HG03066 (cell line): ENCODE data around the gene WASF2.
"Not testable (repeated sequence)": the region's sequence is repeated elsewhere in the genome, so short reads cannot be mapped to it uniquely, and the experiment has no call there.

Source experiments
- ATAC-seq: cut with Tn5 transposase; IDR thresholded peaks from one replicate; pipeline ENCODE4 v1.9.1; 2021; ENCODE audit warnings: low read depth; ENCODE audit not compliant: unreplicated experiment

WASF2 gene, protein sequence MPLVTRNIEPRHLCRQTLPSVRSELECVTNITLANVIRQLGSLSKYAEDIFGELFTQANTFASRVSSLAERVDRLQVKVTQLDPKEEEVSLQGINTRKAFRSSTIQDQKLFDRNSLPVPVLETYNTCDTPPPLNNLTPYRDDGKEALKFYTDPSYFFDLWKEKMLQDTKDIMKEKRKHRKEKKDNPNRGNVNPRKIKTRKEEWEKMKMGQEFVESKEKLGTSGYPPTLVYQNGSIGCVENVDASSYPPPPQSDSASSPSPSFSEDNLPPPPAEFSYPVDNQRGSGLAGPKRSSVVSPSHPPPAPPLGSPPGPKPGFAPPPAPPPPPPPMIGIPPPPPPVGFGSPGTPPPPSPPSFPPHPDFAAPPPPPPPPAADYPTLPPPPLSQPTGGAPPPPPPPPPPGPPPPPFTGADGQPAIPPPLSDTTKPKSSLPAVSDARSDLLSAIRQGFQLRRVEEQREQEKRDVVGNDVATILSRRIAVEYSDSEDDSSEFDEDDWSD

DNA sequence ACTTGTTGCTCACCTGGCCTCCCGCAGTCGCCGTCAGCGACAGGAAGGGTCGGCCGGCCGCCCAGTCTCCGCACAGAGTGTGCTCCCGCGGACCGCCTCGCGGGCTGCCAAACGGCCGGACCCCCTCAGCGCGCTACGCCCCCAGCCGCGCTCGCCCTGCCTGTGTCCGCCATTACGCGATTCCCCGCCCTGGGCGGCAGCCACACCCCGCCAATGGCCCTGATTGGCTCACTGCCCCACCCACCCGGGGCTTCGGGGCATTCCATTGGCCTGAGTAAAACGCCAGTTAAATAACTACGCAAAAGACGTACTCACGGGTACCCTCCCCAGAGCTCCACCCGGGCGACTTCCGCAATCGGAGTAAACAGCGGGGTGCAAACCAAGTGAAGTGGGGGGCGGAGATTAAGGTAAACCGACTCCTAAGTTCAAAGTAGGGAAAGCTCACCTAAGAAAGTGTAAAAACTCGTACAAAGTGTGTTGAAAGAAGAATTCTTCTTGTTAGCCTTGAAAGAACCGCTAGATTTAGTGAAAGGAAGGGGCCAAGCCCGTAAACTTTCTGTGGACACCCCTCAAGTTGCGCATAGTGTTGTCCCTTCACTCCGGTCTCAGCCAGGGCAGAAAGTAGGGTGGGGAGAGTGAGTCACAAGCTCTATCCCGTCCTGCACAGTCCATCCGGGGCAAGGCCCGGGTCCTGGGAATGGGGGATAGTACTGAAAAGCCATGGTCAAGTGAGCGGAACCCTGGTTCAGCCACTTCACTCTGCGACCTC lies at the start of gene WASF2:
Gene WASF2 (minus strand): TSS at position 195 of the 769 bp plus-strand sequence. CDS start 61,277 bp downstream, outside the sequence.
- ATAC-seq: peak; percentile 89

DNA sequence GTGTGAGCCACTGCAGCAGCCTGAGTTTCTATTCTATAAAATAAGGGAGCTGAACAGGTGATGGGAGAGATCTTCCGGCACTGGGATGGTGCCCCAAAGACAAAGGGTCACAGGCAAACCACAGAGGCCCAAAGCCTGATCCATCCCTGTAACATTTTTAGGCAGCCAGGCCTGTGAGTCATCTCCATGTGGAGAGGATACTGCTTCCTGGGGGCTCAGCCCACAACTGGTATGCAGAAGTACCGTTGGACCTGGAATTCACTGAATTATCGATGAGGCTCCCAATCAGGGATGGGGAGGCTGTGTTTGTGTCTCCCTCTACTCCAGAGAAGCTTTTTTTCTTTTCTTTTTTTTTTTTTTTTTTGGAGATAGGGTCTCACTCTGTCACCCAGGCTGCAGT lies 48.8 kb upstream of the WASF2 start:
- no peak for ATAC-seq

DNA sequence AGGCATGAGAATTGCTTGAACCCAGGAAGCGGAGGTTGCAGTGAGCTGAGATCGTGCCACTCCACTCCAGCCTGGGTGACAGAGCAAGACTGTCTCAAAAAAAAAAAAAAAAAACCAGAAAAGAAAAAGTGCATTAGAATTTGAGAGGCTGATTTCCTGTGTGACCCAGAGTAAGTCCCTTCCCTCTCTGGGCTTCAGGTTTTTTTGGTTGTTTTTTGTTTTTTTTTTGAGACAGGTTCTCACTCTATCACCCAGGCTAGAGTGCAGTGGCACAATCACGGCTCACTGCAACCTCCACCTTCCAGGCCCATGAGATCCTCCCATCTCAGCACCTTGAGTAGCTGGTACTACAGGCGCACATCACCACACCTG lies 48.3 kb upstream of the WASF2 start:
- not testable (repeated sequence) for ATAC-seq

DNA sequence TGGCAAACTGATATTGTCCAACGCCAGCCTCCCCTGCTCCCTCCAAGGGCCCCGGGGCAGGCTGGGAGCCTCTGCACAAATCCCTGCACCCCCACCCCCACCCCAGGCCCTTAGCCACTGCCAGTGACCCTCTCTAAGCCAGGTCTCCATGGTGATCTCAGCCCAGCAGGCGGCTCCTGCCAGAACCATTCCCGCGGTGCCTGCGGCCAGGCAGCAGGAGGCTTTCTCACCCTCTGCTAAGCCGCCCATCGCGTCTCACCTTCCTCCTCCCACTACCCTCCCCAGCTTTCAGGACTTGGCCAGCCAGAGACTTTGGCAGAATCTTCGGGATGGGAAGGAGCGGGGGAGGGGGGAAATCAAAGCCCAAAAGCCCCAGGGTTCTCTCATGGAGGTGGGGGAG lies 46.8 kb upstream of the WASF2 start:
- no peak for ATAC-seq

DNA sequence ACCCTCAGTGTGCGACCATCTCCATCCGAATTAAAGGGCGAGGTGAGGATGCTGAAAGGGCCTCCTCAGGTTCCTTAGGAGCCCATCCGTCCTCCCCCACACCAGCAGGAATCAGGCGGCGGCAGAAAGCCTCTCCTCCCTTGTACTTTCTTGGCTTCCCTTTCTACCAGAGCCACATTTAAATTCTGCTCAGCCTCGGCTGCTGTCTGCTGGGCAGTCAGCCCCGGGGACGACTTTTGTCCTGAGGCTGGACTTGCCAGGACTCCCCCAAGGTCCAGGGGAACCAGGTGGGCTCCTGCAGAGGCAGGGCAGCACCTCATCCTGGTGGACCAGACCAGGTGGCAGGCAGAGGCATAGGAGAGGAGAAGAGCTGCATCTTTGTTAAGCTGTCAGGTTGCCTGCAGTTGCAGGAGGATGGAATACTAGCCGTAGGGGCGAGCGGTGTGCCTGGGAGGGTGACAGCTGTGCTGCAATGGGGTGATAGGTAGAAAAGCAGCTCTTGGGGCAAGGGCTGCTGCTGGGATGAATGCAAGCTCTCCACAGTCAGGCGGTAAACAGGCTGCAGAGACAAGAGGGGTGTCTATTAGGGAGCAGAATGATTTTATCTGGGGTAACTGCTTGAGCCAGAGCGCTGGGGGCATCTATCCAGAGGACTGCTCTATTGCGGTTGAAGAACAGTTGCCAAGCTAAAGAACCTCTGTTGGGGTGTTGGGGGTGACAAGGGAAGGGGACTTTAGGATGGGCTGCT lies 46.2 kb upstream of the WASF2 start:
- no peak for ATAC-seq

DNA sequence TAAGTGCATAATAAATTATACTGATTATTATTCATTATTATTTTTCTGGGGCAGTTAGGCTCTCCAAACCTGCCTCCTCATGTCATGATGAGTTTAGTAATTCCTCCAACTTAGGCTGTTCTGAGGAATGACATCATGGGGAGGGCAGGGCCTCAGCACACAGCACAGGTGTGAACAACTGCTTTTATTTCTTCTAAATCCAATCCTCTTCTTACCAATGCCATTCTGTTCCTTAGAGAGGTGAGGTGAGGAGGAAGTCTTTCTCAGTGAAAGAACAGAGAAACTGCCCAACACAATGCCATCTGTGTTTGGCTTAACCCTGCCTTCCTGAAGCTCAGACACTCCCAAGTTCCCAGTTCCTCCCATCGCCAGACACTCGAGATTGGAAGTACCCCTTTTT lies 45.4 kb upstream of the WASF2 start:
- no peak for ATAC-seq

DNA sequence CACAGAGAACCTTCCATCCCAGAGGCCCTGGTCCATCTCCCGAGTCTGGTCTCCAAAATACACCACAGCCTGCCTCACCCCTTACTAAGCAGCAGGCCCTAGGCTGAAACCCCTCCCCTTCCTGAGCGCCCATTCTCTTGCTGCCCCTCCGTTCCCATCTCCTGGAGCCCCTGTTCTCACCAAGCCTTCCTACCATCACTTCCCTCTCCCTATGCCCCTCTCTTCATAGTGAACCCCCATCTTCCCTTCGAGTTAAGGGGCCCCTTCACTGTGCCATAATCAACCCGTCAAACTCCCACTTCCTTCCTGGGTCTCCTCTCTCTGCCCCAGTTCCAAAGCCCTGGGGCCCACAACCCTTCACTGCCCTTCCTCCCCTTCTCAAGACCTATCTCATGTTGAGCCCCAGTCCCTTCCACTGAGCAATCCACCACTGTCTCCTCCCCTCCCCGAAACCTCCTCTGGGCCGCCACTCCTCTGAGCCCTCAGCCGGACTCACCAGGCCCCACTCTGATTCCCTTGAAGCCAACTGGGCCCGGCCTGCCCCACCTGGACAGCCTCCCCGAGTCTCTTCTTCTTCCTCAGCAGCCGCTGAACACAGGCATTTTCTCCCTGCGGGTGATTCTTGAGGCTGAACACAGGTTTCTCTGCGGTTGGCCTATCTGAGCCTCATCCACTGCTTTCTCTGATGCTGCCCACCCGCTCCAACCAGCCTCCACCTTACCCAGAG lies 42.2 kb upstream of the WASF2 start:
- ATAC-seq: no peak

DNA sequence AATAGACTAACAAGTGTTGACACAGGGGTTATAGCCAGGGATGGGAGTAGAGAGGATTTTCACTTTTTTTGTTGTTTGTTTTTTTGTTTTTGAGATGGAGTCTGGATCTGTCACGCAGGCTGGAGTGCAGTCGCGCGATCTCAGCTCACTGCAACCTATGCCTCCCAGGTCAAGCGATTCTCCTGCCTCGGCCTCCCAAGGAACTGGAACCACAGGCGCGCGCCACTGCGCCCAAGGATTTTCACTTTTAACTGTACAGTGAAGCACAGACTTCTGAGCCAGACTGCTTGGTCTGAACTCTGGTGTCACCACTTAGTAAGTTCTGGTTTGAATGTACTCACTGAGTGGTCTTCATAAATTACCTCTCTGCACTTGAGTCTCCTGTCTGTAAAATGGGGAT lies 40.2 kb upstream of the WASF2 start:
- ATAC-seq: no peak

DNA sequence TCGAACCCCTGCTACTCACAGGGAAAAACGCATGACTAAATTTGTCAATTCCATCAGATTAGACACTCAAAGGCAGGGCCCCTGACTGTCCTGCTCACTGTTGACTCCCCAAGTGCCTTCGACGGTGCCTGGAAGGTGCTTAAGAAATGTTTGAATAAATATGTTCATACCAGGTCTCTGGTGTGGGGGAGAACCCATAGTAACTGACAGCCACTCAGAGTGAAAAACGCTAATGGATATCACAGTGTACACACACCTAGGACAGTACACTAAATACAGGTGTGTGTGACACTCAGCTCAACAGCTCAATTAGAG lies 39.7 kb upstream of the WASF2 start:
- ATAC-seq: no peak

DNA sequence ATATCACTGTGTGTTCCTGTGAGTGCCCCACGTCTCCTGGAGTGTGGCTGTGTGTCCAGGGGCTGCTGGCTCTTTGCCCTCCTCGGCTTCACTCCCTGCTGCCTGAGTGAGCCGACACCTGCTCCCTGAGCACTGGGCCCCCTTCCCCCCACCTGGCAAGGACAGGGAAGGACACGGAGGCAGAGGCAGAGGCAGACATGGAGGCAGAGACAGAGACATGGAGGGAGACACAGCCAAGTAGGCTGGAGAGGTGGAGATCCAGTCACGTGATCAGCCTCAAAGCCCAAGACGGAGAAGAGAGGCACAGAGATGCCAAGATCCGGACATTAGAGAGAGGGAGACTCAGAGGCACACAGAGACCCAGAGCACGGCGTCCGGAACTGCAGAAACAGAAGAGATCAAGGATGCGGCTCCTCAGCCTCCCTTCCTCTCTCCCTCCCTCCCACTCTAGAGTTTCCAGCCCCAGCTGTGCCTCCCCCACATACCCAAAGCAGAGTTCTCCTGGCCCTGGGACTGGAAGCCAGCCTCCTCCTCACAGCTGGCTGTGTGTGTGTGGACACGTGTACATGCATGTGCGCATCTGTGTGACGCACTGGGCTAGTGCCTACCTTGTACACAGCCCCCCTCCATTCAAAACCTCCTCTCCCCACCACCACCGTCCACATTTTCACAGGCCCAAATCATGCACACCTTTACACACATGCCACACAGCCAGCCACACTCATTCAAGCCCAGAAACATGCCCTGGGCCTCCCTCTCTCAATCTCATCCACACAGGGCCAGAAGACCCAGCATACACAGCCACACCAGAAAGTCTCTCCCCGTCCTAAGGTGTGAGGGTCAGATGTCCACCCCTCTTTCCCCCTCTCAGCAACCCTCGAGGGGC lies 39.1 kb upstream of the WASF2 start:
- ATAC-seq: no peak

DNA sequence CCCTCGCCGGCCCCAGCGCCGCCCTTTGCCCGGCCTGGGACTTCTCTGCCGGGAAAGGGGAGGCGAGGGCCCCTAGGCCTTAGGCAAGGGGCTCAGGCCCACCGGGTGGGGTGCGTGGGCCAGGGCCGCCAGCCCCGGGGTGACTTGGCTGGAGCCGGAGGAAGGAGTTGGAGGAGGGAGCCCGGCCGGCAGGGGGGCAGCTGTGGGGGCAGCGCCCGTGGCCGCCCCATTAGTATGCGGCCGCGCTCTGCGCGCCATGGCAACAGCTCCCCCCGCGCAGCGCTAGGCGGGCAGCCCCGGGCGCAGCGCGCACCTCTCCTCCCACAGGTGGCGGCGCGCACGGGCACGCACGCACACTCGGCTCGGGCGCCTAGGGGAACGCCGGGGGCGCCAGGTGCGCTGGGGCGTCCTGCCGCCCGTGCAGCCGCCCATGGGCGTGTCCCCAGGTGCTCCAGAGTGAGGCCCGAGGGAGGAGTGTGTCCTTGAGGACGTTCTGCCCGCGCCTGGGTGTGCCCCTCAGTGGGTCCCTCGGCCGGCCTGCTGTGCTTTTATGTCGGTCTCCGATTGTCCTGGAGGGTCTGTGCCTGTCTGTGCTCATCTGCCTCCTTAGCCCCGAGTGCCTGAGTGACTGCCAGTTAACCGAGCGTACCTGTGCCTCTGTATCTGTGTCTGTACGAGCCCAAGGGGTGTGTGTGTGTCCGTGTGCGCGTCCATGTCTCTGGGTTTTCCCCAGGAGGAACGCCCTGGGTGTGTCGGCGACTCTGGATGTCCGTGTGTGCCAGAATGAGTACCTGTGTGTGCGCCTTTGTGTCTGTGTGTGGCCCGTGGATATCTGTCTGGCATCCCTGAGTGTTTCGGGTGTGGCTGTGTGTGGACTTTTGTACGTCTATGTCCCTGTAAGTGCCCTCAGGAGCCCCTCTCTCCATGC lies 38.2 kb upstream of the WASF2 start:
- ATAC-seq: no peak

DNA sequence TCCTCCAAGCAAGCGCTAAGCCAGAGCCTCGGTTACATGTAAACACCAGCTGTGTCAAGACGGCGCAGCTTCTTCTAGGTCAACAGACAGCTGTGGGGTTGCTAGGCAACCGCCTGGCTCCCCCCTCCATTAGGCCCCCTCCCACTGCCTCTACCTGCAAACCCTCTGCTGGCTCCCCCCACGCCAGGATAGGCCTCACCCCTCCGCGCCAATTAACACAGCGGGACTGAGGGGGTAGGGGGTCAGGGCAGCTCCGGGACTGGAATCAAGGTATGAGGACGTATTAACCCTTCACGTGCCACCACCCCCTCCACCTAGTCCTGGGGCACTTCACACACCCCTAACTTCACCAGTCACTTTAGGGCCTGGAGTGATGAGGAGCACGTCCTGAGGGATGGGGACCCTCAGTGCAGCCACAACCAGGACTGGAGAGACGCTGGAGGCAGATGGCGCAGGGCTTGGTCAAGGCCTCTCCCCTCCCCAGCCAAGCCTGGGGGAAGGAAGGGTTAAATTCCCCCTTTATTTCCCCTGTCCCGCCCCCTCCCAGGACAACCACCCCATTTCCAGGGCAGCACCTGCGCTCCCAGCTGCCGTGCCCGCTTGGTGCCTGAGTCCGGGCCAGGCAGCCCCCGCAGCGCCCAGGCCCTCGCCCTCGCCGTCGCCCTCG lies 37.4 kb upstream of the WASF2 start:
- no peak for ATAC-seq

DNA sequence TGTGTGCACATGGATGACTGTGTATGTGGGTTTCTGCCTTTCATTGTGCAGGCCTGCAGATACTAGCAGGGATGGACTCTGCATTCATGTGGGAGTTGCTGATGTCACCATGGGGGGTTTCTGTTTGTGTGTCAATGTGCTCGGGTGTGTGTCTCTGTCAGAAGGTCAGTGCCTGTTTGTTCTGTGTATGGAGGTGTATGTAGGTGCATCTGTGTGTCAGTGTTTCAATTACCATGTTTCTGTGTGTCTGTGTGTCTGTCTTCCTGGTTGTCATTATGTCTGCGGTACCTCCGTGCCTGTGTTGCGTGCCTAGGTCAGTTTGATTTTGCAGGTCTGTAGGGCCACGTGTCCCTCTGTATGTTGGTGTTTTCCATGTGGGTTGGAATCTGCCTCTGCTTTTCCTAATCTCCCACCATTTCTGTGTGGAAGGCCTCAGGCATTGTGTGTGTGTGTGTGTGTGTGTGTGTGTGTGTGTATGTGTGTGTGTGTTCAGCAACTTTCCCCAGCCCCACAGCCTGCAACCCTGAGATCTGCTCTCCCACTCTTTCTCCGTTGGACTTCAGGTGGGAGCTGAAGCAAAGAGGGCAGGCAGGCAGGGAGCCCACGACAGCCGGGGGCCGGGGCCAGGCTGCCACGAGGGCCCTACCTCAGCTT lies 36.7 kb upstream of the WASF2 start:
- no peak for ATAC-seq

DNA sequence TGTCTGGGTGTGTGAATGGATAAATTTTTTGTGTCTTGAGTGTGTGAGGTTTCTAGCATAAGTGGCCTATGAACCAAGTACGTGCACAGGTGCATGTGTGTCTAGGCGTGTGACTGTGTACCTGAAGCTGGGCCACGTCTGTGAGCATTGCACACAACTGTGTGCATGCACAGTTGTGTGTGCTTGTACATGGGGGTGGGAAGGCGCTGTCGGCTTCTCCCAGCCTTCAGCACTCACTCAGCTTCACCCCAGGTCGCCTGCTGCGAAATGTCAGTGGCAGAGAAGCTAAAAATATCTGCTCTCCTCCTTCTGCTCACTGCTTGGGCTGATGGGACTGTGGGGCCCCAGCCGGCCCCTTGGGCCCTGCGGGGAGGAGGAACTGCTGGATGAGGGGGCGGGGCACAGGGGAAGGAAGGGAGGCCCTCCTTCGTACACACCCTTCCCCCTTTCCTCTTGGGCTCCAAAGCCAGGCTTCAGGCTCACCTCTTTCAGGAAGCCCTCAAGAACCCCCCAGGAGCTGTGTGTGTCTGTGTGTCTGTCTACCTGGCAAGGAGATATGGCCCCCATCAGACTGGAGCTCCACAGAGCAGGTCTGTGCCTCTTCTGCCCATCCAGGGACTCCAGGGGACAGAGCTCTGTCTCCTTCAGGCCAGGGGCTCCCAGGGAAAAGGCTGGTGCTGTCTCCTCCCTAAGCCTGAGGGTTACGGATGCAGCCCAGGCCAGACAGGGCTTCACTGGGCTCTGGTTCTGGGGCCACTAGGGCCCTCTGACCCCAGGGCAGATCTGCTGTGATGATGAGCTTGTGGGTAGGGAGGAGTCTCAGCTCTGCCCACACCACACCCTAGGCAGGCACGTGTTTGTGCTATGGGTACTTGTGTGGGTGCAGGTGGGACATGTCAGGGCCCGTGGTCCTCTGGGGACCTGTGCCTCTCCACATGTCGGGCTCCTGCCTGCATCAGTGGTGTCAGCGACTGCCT lies 35.6 kb upstream of the WASF2 start:
- ATAC-seq: peak; percentile 61

DNA sequence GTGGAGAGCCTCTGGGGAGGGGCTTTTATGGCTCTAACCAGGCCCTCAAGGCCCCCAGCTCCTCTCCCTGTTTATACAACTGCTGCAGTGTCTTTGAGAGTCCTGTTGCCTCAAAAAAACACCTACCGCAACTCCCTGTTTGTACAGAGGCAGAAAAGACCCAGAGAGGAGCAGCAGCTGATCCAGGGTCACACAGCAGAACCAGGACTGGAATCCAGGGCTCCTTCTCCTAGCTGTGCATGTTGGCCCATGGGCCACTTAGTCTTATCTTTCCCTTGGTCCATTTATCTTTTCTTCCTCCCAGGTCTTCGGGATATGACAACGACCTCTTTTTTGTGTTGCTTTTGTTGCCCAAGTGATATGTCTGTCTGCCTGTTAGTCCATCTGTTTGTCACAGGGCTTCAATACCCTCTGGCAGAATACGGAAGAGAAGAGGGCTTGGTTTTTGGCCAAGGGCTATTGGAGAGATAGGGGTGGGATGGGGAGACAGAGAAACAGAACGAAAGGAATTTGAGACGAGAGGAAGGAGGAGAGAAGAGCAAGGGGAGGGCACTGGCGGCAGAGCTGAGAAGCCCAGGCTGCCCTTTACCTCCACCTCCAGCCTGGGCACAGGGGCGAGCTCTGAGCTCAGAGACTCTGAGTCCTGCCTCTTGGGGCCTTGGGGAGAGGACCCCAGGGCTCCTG lies 33.5 kb upstream of the WASF2 start:
- ATAC-seq: no peak
